ENCODE results near the gene ADGRF4. TPM values are rescaled to one million over a fixed set of nuclear protein-coding genes. Genes with fewer than 3 reads are reported as not detected.

The ADGRF4 gene
- total RNA-seq, 1 experiment from 2014 or later = 5.2 TPM

DNA sequence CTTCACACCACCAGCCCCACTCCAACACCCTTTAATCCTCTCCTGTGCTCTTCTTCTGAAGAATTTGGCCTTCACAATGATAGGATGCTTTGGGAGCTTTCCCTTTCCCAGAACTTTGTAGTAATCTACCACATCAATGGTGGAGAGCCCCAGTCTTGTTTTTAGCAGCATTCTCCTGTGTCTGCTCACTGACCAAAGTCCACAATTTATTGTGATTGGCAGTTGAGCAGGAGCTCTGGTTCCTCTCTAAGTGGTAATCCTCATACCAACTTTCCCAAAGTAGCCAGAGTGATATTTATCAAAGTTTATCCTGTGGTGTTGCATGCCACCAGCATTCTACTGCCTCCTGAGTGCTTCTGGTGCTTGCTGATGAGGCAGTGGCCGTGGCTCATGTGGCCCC is 54.4 kb downstream of the ADGRF4 start:
- no peaks in the 10 kb centered on the region for H3K27me3 ChIP-seq (ENCODE audit: insufficient read depth, low read depth)
- no peaks in the 10 kb centered on the region for H3K9me3 ChIP-seq (ENCODE audit: insufficient read depth, low read depth)
- H3F3A ChIP-seq (ENCODE audit: insufficient read depth, low read depth) = no peaks in the 10 kb centered on the region; the same call in 1 of the 2 replicates
- CTCF ChIA-PET = no interaction called here
- no peak overlapping the region for H2AFZ ChIP-seq
- no peaks in the 10 kb centered on the region for H3K9me2 ChIP-seq (ENCODE audit: insufficient read depth)
- DNase-seq = no peak
- H3K4me2 ChIP-seq = no peak overlapping the region
- no peaks in the 10 kb centered on the region for H3K79me2 ChIP-seq (ENCODE audit: low read depth)
- POLR2A ChIA-PET (ENCODE audit: unreplicated experiment) = no interaction called here
- intact Hi-C loops (cut with micrococcal nuclease; ENCODE audit: unreplicated experiment) = no loop called here
- H3K4me3 ChIP-seq = no peak overlapping the region
- no peaks in the 10 kb centered on the region for H4K20me1 ChIP-seq (ENCODE audit: insufficient read depth)
- no peaks in the 10 kb centered on the region for H3K36me3 ChIP-seq (ENCODE audit: low read depth)
- BruUV-seq (replicated peaks) = no TSS peak
- no peaks in the 10 kb centered on the region for H3K4me1 ChIP-seq (replicated peaks; ENCODE audit: insufficient read depth)
- TF ChIP-seq EZH2 (IDR thresholded peaks at IDR 0.05; ENCODE audit: low read depth) = no peak
- TF ChIP-seq, protein P1, sequence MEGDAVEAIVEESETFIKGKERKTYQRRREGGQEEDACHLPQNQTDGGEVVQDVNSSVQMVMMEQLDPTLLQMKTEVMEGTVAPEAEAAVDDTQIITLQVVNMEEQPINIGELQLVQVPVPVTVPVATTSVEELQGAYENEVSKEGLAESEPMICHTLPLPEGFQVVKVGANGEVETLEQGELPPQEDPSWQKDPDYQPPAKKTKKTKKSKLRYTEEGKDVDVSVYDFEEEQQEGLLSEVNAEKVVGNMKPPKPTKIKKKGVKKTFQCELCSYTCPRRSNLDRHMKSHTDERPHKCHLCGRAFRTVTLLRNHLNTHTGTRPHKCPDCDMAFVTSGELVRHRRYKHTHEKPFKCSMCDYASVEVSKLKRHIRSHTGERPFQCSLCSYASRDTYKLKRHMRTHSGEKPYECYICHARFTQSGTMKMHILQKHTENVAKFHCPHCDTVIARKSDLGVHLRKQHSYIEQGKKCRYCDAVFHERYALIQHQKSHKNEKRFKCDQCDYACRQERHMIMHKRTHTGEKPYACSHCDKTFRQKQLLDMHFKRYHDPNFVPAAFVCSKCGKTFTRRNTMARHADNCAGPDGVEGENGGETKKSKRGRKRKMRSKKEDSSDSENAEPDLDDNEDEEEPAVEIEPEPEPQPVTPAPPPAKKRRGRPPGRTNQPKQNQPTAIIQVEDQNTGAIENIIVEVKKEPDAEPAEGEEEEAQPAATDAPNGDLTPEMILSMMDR (conservative IDR thresholded peaks at IDR 0.05) = no peak
- H3K27ac ChIP-seq = no peak overlapping the region

DNA sequence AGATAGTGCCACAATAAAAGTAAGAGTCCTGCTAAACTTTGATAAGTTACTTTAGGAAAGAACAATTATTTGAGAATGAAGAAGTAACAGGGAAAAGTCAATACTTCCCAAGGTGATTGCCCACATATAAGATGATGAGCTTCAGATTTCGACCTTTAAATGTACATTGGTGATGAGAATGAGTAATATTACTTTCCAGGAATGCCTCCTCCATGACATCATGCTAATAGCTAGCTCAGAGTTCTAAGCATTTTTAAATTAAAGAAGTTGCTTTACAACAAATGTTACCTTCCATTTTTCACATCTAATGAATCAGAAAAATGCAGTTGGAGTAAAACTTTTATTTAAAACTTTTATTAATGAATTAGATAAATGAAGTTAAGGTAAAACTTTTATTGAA is 61.0 kb downstream of the ADGRF4 start:
- no TSS peak for BruUV-seq (replicated peaks)
- CTCF ChIA-PET = no interaction called here

DNA sequence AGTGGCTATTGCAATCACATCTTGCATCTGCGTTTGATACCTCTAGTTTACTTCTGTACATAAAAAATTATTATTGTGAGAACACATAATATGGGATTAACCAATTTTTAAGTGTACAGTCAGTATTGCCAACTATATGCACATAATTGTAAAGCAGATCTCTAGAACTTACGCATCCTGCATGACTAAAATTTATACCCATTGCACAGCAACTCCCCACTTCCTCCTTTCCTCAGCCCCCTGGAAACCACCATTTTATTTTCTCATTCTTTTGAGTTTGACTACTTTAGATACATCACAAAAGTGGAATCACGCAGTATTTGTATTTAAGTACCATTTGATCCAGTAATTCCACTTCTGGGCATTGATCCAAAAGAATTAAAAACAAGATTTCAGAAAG is 64.1 kb downstream of the ADGRF4 start:
- Histone ChIP-seq H3F3A (ENCODE audit: insufficient read depth, low read depth) (no peaks in the 10 kb centered on the region), H3K9me2 (ENCODE audit: insufficient read depth) (no peaks in the 10 kb centered on the region), H3K27ac (no peak overlapping the region), H3K79me2 (ENCODE audit: low read depth) (no peaks in the 10 kb centered on the region), H3K9me3 (ENCODE audit: insufficient read depth, low read depth) (no peaks in the 10 kb centered on the region; the same call in 1 of the 2 replicates), H3K36me3 (ENCODE audit: low read depth) (no peaks in the 10 kb centered on the region), H3K4me3 (no peak overlapping the region), H2AFZ (no peak overlapping the region), H3K4me2 (no peak overlapping the region), H3K4me1 (replicated peaks; ENCODE audit: insufficient read depth) (no peaks in the 10 kb centered on the region), H4K20me1 (ENCODE audit: insufficient read depth) (no peaks in the 10 kb centered on the region), H3K27me3 (ENCODE audit: insufficient read depth, low read depth) (no peaks in the 10 kb centered on the region)
- POLR2A ChIA-PET (ENCODE audit: unreplicated experiment) = no interaction called here
- CTCF ChIA-PET = no interaction called here
- TF ChIP-seq, protein P1 (conservative IDR thresholded peaks at IDR 0.05) = no peak
- intact Hi-C loops (cut with micrococcal nuclease; ENCODE audit: unreplicated experiment) = no loop called here
- DNase-seq = no peak
- BruUV-seq (replicated peaks) = no TSS peak

More for the DNA sequence above, 61.0 kb downstream of the ADGRF4 start:
- Histone ChIP-seq H3K9me2 (ENCODE audit: insufficient read depth) (no peaks in the 10 kb centered on the region), H3K27me3 (ENCODE audit: insufficient read depth, low read depth) (no peaks in the 10 kb centered on the region), H3K36me3 (ENCODE audit: low read depth) (no peaks in the 10 kb centered on the region), H4K20me1 (ENCODE audit: insufficient read depth) (no peaks in the 10 kb centered on the region), H3K4me3 (no peak overlapping the region), H3K79me2 (ENCODE audit: low read depth) (no peaks in the 10 kb centered on the region), H3K27ac (no peak overlapping the region), H3K4me2 (no peak overlapping the region), H3K4me1 (replicated peaks; ENCODE audit: insufficient read depth) (no peaks in the 10 kb centered on the region), H3K9me3 (ENCODE audit: insufficient read depth, low read depth) (no peaks in the 10 kb centered on the region), H2AFZ (no peak overlapping the region), H3F3A (ENCODE audit: insufficient read depth, low read depth) (no peaks in the 10 kb centered on the region)
- POLR2A ChIA-PET (ENCODE audit: unreplicated experiment) = no interaction called here
- no peak for DNase-seq
- TF ChIP-seq, protein P1 (conservative IDR thresholded peaks at IDR 0.05) = no peak
- TF ChIP-seq EZH2 (IDR thresholded peaks at IDR 0.05; ENCODE audit: low read depth) = no peak
- intact Hi-C loops (cut with micrococcal nuclease; ENCODE audit: unreplicated experiment) = no loop called here

Data from PC-9 (cell line).